ENCODE measurements around the gene GRIK2.

GRIK2 gene

DNA sequence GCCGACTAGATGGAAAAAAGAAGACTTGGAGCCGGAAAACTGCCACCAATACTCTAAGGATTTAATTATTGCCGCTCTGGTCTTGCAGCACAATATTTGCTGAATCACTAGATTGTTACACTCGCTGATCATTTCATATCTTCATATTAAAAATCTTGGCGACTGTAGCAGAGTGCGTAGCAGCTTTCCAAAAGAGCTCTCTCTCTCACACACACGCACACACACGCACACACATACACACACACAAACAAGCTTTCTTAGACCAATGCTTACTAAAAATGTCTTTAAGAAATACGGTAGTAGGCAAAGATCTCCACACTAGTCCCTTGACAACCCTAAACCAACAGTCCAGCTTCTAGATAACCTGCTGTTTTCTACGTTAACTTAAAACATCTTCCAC, 7.7 kb downstream of the GRIK2 start:
- DNase-seq: no peak

DNA sequence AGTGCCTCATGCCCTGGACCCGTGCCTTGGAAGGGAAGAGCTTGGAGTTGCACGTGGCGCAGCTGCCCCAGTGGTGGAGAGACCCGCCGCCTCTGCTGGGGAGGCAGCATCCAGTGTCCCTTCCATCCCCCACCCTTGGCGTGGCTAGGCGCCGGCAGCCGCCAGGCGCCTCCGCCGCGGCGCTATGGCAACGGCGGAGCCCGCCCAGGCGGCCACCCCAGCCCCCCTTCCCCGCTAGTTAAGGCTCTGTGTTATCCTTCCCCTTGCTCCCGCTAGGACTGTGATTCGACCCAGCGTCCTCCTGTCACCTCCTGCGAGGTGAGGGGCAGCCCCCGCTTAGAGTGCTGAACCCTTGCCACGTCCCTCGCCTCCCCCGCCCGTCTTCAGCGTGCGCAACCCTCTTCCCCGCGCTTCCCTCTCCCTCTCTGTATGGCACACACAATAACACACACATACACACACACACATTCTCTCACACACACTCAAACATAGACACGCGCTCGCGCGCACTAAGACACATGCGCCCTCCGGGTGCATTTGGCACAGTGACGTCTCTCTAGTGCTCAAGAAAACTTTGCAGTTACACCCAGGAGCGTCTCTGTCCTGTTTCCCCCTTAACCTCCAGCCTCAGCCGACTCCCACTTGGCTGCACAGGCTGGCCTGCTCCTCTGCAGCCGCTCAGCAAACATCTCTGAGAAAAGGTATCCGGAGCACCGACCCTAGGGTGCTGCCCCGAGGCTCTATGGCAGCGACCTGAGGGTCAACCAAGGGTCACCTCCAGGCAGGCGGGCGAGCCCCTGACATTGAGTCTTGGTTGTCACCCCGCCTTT, 8.5 kb downstream of the GRIK2 start:
- DNase-seq: no peak

GRCh38 chr6:101402622-101403031, 9.1 kb downstream of the GRIK2 start:
- no peak for DNase-seq

DNA sequence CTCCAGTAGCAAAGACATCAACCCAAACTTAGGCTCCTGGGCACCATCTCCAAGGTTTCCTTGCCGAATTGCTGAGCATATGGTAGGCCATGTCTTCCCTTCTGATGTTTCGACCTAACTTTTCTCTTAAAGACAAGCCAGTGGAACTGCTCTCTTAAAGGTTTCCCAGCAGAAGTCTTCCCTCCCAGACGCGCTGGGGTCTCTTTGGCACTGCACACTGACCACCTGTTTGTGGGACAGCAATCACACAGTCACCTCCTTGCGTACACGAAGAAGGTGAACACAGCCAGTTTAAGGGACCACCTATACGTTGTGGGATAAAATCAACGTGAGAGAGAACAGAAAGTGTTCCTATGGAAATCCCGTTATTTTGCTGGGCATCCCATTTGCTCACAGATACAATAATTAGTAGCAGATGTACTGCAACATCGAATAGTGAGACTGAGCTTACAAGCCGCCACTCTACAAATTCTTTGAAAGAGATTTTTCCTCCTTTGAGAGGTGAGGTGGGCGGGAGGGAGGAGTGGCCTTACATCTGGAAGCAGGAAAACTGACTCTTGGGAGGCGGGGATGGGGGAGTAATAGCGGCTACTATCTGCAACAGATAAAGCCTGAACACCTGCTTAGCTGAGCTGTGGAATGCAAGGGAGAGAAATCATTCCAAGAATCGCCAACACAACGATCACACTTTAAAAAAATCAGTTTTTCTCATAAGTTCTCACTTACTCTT, 9.9 kb downstream of the GRIK2 start:
- no peak for DNase-seq

DNA sequence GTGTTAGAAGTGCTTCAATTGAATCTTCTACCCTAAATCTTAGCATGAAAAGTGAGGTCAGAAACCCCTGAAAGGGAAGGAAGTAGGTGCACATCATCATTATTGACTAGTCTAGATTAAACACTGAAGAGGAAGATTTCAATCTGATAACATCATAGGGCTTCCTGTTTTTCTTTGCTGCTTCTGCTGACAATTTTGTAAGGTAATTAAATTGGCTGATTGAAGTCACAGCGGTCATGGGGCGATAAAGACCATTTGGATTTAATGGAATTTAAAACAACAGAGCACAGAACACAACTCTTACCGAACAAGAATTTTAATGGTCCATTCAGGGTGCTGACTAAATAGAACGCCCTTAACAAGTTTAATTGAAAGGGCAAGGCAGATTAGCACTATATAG, 11.3 kb downstream of the GRIK2 start:
- DNase-seq: no peak

- DNase-seq: no peak
Measured at GRCh38 chr6:101413773-101414172, 20.3 kb downstream of the GRIK2 start.

GRCh38 chr6:101417900-101418299, 24.4 kb downstream of the GRIK2 start:
- peak; percentile 33 for DNase-seq

- DNase-seq: no peak
Measured at GRCh38 chr6:101422251-101422650, 28.7 kb downstream of the GRIK2 start.

GRCh38 chr6:101422811-101423210, 29.3 kb downstream of the GRIK2 start:
- DNase-seq: no peak

DNA sequence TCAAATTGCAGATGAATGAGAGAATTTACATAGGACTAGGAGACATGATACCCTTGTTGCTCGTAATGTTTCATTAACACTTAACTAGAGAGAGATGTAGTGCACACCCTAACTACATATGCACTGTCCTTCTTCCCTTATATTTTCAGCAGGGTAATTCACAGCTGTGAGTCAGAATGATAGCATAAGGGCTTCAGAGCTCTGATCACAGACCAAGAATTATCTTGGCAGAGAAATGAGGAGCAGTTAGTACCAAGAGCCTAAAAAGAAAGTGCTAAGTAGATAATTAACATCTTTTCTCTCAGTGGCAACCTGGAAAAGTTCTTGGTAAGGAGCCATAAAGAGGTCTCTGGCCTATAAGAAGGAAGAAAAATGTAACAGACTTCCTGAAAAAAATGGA, 35.8 kb downstream of the GRIK2 start:
- DNase-seq: no peak

- no peak for DNase-seq
Measured at GRCh38 chr6:101429845-101430244, 36.3 kb downstream of the GRIK2 start.

- DNase-seq: no peak
Measured at GRCh38 chr6:101433141-101433540, 39.6 kb downstream of the GRIK2 start.

DNA sequence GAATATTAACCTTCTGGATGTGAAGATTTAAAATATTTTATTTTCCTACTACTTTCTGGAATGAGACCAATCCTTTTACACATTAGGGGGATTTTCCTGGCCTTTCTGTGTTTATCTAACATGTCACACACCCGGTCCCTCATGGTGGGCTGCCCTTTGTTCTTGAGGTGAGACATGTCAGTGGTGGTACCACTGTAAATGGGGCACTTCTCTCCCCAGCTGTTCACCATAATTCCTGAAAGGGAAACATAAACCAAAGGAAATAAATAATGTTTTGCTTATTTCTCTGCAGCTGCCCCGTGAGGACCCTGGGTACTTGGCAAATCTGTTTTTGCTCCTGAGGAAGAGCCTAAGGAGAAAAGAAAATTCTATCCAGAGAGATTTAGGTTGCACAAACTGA, 41.1 kb downstream of the GRIK2 start:
- no peak for DNase-seq

DNA sequence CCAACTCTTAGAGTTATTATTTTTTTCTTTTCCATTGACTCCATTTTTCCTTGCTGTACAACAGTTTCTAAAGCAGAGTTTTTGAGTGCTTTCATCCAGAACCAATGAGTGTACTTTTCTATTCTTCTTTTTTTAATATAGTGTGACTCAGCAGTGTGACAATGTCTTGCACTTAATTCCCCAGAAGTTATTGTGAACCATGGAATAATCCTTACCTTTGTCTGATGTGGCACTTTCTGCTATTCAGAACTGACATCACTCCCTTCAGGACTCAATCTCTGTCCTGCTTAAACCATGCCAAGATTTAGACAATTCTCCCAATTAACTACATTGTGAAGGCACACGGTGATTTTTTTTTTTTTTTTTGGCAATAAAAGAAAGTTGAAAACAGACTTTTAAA, 41.5 kb downstream of the GRIK2 start:
- DNase-seq: no peak

DNA sequence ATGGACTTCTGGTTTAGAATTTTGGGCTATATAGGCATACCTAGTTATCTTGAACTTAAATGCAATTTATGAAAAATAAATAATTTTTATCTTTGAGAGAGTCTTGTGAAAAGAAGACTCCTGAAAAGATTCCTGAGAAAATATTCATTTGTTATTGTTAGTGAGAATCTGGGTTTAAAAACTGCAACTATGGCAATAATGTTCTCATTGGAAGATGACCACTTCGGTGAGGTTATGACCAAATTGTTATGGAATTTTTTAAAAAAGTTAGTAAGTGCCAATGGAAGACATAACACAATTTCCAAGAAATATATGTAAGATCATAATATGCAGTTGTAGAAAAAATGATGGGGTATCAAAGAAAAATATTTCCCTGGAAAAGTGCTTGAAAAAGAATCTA, 46.3 kb downstream of the GRIK2 start:
- DNase-seq: no peak

- no peak for DNase-seq
Measured at GRCh38 chr6:101443315-101443714, 49.8 kb downstream of the GRIK2 start.

DNA sequence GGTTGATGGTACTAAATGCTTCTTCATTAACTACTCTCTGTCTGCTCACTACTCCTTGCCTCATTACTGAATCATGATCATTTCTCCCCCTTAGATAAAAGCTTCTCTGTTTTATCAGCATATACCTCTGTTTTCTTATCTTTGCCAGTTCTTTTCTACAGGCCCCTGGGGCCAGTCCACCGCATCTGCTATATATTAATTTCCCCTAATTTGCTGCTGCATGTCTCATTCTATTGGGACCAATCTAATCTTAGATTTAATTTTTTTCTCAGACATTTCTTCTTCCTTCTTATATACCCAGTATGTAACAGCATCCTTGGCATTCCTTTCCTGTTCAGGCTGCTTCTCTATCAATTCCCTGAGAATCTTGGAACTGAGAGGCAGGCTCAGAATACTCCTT, 51.2 kb downstream of the GRIK2 start:
- no peak for DNase-seq

DNA sequence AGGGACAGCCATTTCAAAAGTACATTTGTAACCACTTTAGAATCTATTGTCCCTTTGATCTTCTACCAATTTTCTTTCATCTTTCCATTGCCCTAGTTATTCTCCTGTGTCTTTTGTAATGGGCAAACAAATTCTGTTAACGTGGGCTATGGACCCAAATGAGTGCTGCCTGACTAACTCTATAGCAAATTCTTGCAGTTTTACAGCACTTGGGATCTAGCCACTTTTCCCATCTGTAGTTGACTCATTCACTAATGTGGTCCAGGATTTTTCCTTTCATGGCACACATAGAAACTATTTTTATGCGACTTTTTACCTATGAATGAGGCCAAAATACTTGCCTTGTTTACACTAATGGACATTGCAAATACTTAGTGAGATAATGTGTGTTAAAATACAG, 52.0 kb downstream of the GRIK2 start:
- DNase-seq: no peak

- no peak for DNase-seq
Measured at GRCh38 chr6:101450901-101451300, 57.4 kb downstream of the GRIK2 start.

GRCh38 chr6:101451981-101452380, 58.5 kb downstream of the GRIK2 start:
- DNase-seq: no peak

- no peak for DNase-seq
Measured at GRCh38 chr6:101453221-101453620, 59.7 kb downstream of the GRIK2 start.

- no peak for DNase-seq
Measured at GRCh38 chr6:101454106-101454676, 60.7 kb downstream of the GRIK2 start.

- DNase-seq: no peak
Measured at GRCh38 chr6:101458336-101458735, 64.8 kb downstream of the GRIK2 start.

DNA sequence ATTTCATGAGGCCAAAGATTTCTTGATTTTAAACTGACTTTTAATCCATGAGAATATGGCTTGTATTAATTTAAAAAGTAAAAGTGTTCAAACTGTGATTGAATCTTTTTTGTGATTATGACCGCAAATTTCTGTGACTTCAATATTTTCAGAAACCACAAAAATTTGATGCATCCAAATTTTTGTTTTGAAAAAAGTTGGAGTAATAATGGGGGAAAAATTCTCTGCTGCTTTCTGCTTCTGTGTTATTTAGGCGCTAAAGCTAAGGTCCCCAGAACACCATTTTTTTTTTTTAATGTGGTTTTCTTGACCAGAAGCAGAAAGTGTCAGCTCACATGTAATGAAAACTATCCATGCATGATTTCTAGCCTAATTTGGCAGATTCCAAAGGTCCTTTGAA, 65.3 kb downstream of the GRIK2 start:
- DNase-seq: no peak

Data from NCI-H146 (cell line).